NCI-H2107 treated with DMSO at 0.1 percent for 48 hours (cell line): ENCODE data around the gene CKLF.
"Not testable (repeated sequence)": the region's sequence is repeated elsewhere in the genome, so short reads cannot be mapped to it uniquely, and the experiment has no call there.

ENCODE experiments used
- DNase-seq: peaks from one replicate; lab custom pipeline; 2025; ENCODE audit not compliant: unreplicated experiment; lab: John Stamatoyannopoulos, UW

The CKLF gene

DNA sequence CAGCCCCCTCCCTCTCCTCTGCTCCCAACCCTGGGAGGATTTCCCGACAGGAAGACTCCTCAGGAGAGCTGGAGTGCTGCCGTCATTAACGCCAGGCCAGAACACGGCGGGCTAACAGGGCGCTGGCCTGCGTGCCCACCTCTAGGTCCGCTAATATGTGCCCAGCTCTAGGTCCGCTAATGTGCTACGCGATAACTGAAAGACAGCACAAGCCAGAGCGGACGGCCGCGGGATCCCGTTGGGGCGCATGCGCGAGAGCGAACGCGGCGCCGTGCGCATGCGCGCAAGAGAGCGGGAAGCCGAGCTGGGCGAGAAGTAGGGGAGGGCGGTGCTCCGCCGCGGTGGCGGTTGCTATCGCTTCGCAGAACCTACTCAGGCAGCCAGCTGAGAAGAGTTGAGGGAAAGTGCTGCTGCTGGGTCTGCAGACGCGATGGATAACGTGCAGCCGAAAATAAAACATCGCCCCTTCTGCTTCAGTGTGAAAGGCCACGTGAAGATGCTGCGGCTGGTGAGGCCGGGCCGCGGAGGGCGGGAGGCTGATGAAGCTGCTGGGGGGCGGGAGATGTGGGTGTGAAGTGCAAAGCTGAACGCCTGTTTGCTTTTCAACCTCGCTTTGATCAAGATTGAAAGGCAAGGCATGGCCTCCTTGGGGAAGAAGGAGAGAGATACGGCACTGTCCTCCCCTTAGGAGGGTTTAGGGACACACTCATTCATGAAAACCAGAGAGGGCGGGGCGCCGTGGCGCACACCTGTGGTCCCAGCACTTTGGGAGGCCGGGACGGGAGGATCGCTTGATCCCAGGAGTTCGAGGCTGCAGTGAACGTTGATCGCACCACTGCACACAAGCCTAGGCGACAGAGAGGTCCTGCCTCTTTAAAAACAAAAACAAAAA, at the start of gene CKLF:
Gene CKLF (plus strand): TSS at position 291 of the 892 bp plus-strand sequence. CDS start 140 bp downstream, at position 431.
- DNase-seq = peak; percentile 84

DNA sequence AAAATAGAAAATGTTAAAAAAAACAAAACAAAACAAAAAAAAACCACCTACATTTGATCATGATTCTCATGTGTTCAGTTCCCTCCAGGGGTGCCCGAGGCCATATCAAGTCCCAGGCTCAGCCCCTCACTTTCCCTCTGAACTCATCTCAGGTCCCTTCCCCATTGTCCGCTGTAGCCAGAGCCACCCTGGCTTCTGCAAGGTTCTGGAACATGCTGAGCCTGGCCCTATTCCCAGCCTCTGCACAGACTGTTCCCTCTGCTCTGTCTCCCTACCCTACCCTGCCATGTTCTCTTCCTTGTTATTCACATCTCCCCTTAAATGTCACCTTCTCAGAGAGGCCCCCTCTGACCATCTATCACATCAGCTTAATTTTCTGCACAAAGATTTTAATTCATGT, 49.3 kb upstream of the CKLF start:
- DNase-seq = no peak

DNA sequence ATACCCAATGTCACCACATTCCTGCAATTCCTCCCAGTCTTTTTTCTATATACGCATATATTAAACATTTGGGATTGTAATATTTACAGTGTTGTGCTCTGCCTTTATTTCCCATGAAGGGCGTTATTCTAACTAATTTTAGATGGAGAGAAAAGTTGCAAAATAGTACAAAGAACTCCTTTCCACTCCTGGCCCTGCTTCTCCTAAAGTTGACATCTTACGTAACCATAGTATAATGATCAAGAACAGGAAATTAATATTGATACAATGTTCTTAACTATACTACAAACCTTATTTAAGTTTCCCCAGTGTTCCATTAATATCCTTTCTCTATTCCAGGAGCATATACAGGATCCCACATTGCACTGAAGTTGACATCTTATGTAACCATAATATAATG, 48.8 kb upstream of the CKLF start:
- no peak for DNase-seq

GRCh38 chr16:66507731-66508239, 44.6 kb upstream of the CKLF start:
- DNase-seq = no peak

DNA sequence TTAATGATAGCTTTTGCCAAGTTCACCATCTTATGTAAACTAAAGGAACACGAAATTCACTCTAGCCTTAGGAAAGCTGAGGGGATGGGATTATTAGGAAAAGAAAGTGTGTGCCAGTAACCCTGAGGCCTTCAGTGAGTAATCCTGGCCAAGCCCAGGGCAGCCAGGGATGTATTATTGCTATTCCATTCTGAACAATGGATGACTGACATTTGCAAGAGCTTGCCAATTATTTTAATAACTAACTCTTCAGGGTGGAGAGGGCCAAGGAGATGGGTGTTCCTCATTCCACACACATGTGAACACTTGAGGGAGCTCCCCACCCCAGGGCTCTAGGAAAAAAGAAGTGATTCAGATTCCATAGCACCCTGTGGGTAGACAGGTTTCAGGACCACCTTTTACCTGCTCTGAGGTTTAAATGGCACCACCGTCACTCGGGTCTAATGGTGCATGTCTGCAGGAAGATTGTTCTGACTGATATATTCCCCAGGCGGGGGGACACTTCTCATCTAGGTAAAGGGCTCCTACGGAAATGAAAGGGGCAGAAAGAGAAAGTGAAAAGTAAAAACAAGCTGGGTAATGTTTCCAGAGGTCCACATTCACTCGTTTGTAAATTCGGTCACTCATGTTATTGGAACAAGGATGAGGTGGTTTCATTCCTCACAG, 44.0 kb upstream of the CKLF start:
- no peak for DNase-seq

DNA sequence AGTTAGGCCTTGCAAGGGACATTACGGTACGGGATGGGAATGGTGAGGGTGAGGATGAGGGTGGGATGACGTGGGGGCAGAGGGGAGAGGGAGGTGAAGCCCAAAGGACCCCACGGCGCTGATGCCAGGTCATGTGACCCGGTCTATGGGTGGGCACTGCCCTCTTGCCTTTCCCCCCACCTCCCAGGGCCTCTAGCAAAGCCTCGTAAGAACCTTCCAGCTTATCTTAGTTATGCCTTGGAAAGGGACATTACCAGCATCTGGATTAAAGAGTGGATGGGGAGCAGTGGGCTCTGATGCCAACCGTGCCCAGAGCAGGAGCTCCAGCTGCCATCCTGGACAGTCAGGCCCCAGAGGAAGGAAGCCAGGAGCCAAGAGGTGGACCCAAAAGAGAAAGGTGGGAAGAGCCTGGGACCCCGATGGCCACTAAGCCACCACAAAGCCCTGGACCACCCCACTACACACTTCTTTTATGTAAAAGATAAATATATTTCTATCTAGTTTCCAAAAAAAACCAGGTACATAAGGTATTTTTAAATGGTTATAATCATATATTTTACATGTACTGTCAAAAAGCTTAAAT, 43.4 kb upstream of the CKLF start:
- no peak for DNase-seq

- no peak for DNase-seq
Observed at GRCh38 chr16:66509576-66509975, 42.8 kb upstream of the CKLF start.

GRCh38 chr16:66510298-66510697, 42.1 kb upstream of the CKLF start:
- DNase-seq = no peak

DNA sequence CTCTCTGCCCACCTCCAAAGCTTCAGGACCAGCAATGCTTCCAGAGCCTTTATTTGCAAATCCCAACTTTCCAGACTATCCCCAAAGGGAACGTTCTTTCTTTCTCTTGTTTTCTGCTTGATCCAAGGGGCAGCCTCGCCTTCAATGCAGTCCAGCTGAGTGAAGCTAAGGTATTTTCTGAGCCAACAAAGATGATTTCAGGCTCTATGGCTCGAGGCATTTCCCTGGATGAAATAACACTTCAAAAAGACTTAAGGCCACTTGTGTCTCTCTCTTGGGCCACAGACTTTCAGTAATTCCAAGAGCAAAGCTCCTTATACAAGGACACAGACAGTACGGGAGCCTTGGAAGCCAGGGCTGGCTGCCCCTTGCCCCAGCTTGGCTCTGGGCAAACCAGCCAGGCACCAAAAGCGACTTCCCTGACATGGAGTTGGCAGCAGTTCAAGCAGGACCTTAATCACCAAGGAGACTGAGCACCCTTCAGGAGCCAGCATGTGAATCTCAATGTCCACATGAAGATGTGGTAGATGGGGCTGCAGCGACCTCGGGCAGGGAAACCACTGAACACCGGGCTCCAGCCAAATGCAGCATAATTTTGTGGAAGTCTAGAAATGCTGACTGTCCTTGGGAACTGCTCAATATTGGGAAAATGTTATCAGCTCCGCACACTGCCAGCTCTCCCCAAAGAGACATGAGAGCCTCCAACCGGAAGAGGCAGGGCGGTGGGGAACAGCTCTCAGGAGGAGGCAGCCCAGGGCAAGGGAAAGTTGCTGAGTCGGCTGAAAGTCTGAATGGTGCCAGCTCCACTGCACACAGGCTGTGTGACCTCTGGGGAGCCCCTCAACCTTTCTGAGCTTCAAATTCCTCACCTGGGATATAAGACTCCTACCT, 41.4 kb upstream of the CKLF start:
- DNase-seq = no peak

DNA sequence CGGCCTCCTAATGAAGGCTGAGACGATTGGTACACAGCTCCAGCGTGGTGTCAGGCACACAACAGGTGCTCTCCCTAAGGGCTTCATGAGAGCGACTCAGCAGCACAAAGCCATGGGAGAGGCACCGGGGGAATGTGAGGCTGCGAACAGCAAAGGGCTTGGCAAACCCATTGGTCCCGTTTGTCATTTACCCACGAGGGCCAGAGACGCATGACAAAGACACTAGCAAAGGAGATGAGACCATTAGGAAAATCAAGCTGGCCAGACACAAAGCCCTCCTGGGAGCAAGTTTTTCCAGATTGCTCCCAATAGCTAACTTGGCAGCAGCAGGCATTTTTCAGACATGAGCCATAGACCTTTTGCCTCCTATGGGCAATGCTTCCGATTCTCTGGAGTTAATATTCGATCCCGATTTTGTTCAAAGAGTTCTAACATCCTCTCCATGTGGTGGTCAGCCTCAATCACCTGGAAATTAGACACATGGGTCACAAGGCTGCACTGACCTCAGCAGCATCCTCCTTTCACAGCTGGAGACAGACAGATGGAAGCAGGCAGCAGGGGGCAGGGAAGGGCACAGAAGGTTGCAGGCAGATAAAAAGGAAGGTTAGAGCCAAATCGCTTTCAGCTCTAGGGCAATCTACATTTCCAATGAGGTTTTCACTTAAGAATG, 40.6 kb upstream of the CKLF start:
- no peak for DNase-seq

DNA sequence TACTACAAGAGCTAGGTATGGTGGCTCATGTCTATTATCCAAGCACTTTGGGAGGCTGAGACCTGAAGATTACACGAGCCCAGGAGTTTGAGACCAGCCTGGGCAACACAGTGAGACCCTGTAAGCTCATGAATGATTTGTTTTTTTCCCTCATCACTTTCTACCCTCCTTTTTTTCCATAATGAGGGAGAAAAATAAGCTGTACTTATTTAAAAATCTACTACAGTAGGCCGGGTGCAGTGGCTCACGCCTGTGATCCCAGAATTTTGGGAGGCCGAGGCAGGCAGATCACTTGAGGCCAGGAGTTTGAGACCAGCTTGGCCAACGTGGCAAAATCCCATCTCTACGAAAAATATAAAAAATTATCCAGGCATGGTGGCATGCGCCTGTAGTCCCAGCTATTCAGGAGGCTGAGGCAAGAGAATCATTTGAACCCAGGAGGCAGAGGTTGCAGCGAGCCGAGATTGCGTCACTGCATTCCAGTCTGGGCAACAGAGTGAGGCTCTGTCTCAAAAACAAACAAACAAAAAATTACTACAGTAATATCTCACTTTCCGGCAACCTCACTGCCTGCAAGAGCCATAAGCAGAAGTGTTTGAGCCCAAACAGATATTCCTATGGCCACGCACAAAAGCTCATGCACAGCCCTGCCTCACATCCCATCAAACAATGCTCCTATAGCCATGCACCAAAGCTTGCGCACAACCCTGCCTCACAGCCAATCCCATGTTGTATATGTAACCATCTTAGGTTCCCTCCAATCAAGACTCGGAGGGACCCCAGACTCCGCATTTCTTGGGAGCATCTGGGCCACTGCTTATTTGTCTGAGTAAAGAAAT, 39.9 kb upstream of the CKLF start:
- no peak for DNase-seq

- DNase-seq = no peak
Observed at GRCh38 chr16:66513111-66513723, 39.2 kb upstream of the CKLF start.

DNA sequence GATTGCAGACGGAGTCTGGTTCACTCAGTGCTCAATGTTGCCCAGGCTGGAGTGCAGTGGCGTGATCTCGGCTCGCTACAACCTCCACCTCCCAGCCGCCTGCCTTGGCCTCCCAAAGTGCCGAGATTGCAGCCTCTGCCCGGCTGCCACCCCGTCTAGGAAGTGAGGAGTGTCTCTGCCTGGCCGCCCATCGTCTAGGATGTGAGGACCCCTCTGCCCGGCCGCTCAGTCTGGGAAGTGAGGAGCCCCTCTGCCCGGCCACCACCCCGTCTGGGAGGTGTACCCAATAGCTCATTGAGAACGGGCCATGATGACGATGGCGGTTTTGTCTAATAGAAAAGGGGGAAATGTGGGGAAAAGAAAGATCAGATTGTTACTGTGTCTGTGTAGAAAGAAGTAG, 38.0 kb upstream of the CKLF start:
- DNase-seq = not testable (repeated sequence)

DNA sequence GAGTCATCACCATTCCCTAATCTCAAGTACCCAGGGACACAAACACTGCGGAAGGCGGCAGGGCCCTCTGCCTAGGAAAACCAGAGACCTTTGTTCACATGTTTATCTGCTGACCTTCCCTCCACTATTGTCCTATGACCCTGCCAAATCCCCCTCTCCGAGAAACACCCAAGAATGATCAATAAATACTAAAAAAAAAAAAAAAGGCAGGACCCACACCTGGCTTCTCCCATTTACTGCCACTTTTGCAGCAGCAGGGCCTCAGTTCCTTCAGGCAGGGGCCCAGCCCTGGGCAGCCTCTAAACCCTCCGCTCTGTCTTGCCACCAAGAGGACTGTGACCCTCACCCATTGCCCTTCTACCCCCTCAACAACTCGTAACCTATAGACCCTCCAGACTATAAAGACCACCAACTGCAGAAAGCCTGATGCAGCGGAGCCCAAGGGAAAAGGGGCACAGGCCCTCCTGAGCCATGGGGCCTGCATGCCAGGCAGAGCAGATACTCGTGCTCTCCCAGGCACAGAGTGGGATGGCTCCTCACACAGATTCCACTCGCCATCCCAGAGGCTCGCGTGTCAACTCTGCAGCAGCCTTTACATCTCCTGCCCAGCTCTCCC, 37.3 kb upstream of the CKLF start:
- DNase-seq = not testable (repeated sequence)

- DNase-seq = no peak
Observed at GRCh38 chr16:66515596-66516508, 36.5 kb upstream of the CKLF start.

DNA sequence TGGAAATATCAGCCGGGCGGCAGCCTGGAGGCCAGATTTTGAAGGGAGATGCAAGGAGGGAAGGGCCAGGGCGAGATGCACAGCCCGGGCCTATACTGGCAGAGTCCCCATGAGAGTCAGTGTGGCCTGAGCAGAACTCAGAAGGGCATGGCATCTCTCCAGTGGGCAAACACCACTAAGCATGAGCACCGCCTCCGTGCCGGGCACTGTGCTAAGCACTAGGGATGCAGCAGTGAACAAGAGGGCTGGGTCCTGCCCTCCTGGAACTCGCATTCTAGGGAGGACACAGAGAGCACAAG, 35.9 kb upstream of the CKLF start:
- no peak for DNase-seq

DNA sequence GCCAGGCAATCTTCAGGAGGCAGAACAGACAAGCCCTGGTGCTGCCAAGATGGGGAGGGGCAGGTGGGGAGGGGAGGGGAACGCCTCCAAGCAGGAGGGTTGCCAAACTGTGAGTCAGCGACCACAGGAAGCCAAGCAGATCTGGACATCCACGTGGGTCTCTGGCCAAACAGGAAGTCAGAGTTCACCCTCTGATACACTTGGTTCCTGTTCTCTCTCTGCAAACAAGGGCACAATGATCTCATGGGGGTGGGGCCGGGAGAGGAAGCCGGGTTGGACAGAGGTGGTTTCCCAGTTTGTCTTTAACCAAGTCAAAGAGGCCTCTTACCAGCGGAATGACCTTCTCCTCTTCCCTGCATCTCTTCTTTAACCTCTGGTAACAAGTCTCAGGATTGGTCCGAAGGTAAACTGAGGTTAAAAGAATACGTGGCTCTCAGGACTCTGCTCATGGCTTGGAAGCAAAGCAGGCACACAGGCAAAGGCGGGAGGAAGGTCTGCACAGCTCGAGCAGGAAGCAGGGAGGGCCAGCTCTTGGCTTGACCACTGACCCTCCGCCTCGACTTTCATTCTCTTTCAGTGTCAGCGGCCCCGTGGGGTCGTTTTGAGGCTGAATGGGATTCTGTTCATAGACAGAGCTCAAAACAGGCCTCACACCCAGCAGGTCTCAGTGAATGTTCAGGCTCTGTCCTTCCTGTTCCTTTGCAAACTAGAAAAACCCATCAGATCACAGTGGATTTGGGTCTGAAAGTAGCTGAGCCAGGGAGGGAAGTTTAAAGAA, 35.4 kb upstream of the CKLF start:
- DNase-seq = no peak
